Loucy (cell line): ENCODE results near the gene MOCS2.
A peak's percentile ranks its signal among the peaks of the same experiment; 100 is the strongest.
"Not testable (repeated sequence)": the region's sequence is repeated elsewhere in the genome, so short reads cannot be mapped to it uniquely, and the experiment has no call there.

Experiments
- H2AFZ ChIP-seq: fragments of 200-600 bp; sonication (generic); 2 replicates; pipeline ENCODE4 v1.6.0; 2016; ENCODE audit warnings: antibody characterized with exemption, mild to moderate bottlenecking, low read length, moderate library complexity
- H3F3A ChIP-seq: fragments of 200-600 bp; 2 replicates; pipeline ENCODE4 v1.6.0; 2016; ENCODE audit warnings: antibody characterized with exemption, low read depth, mild to moderate bottlenecking
- H3K27me3 ChIP-seq: fragments of 200-600 bp; sonication (generic); 2 replicates; pipeline ENCODE4 v1.6.1; 2014; ENCODE audit warnings: low read length, mild to moderate bottlenecking; ENCODE audit not compliant: insufficient read depth, poor library complexity, severe bottlenecking
- H3K36me3 ChIP-seq: fragments of 200-600 bp; sonication (generic); 2 replicates; pipeline ENCODE4 v1.6.1; 2016; ENCODE audit warnings: low read length; ENCODE audit not compliant: insufficient read depth
- H3K4me1 ChIP-seq: fragments of 200-600 bp; sonication (generic); 2 replicates; pipeline ENCODE4 v1.5.1; 2014; ENCODE audit warnings: low read length, mild to moderate bottlenecking; ENCODE audit not compliant: insufficient read depth, poor library complexity, severe bottlenecking
- H3K4me2 ChIP-seq: fragments of 200-600 bp; sonication (generic); 2 replicates; pipeline ENCODE4 v1.6.0; 2014; ENCODE audit warnings: antibody characterized with exemption, low read length, low read depth, mild to moderate bottlenecking; ENCODE audit not compliant: poor library complexity, severe bottlenecking
- H3K4me3 ChIP-seq: fragments of 200-600 bp; sonication (generic); 2 replicates; pipeline ENCODE4 v1.5.1; 2014; ENCODE audit warnings: low read length, mild to moderate bottlenecking, mixed read lengths; ENCODE audit not compliant: poor library complexity, severe bottlenecking
- H3K79me2 ChIP-seq: fragments of 200-600 bp; sonication (generic); 2 replicates; pipeline ENCODE4 v1.6.1; 2014; ENCODE audit warnings: low read length; ENCODE audit not compliant: insufficient read depth
- H3K9ac ChIP-seq: fragments of 200-600 bp; sonication (generic); 2 replicates; pipeline ENCODE4 v1.6.0; 2014; ENCODE audit warnings: mild to moderate bottlenecking, low read depth, low read length, moderate library complexity; ENCODE audit not compliant: poor library complexity, severe bottlenecking
- H3K9me2 ChIP-seq: fragments of 200-600 bp; sonication (generic); replicated peaks from 2 replicates; pipeline ENCODE4 v1.6.1; 2016; ENCODE audit warnings: low read depth, low read length, mixed read lengths
- H3K9me3 ChIP-seq: fragments of 200-600 bp; sonication (generic); 2 replicates; pipeline ENCODE4 v1.6.1; 2014; ENCODE audit warnings: mild to moderate bottlenecking, antibody characterized with exemption, low read length, low read depth; ENCODE audit not compliant: insufficient read depth
- H4K20me1 ChIP-seq: fragments of 200-600 bp; sonication (generic); 2 replicates; pipeline ENCODE4 v1.6.0; 2014; ENCODE audit warnings: antibody characterized with exemption, low read length, mild to moderate bottlenecking; ENCODE audit not compliant: insufficient read depth, poor library complexity, severe bottlenecking
- EZH2phosphoT487 ChIP-seq: fragments of 200-600 bp; IDR thresholded peaks from 2 replicates; pipeline ENCODE4 v1.6.1; 2018; ENCODE audit warnings: antibody characterized with exemption, mild to moderate bottlenecking, moderate library complexity, borderline replicate concordance
- TF ChIP-seq, protein P1 (sequence below): fragments of 200-600 bp; sonication (generic); conservative IDR thresholded peaks from 2 replicates; pipeline ENCODE4 v1.5.1; 2014; ENCODE audit warnings: mild to moderate bottlenecking, antibody characterized with exemption, low read length

MOCS2 gene

DNA sequence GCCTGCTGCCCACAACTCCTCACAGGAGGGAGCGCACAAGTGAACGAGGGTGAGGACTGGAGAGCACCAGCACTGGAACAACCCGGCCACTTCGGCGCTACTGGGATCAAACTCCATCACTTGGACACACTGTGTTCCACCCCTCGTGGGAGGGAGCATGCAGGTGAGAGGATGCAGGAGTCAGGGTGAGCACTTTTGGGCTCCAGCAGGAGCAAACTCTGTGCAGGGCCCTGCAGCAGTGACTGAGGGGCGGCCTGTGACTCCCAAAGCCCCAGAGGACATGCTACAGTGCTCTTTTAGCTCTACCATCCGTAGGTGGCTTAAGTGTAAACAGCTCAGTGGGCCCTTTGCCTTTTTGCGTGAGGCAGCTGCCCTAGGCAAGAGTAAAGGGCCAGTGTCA is 4.4 kb upstream of the MOCS2 start:
- no peak overlapping the region for H3K4me3 ChIP-seq
- no peaks in the 10 kb centered on the region for H3K9me3 ChIP-seq
- H3K4me2 ChIP-seq: no peak overlapping the region
- TF ChIP-seq EZH2phosphoT487: no peak
- TF ChIP-seq, protein P1, sequence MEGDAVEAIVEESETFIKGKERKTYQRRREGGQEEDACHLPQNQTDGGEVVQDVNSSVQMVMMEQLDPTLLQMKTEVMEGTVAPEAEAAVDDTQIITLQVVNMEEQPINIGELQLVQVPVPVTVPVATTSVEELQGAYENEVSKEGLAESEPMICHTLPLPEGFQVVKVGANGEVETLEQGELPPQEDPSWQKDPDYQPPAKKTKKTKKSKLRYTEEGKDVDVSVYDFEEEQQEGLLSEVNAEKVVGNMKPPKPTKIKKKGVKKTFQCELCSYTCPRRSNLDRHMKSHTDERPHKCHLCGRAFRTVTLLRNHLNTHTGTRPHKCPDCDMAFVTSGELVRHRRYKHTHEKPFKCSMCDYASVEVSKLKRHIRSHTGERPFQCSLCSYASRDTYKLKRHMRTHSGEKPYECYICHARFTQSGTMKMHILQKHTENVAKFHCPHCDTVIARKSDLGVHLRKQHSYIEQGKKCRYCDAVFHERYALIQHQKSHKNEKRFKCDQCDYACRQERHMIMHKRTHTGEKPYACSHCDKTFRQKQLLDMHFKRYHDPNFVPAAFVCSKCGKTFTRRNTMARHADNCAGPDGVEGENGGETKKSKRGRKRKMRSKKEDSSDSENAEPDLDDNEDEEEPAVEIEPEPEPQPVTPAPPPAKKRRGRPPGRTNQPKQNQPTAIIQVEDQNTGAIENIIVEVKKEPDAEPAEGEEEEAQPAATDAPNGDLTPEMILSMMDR: no peak
- peaks cover 10% of the 10 kb centered on the region for H3K4me1 ChIP-seq
- H3K36me3 ChIP-seq: no peaks in the 10 kb centered on the region
- no peaks in the 10 kb centered on the region for H3K27me3 ChIP-seq
- H3F3A ChIP-seq: no peaks in the 10 kb centered on the region
- H3K9me2 ChIP-seq: no peaks in the 10 kb centered on the region
- H3K9ac ChIP-seq: no peak overlapping the region
- no peaks in the 10 kb centered on the region for H4K20me1 ChIP-seq
- peaks cover 9% of the 10 kb centered on the region for H3K79me2 ChIP-seq
- no peak overlapping the region for H2AFZ ChIP-seq

DNA sequence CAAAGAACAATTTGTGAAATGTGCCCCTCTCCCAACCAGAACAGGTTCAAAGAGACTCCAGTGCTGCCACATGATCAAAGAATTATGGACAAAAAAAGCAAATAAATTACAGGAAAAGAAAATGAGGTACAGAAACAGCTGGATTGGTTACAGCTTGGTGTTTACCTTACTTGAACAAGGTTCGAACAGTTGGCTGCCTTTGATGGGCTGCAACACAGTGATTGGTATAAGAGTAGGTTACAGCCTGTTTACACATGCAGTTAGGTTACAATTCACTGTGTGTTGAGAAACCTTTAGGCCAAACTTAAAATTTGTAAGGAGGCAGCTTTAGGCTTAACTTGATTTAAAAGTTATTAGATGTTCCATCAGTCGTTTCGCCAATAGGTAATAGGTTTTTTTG is 3.4 kb upstream of the MOCS2 start:
- peaks cover 20% of the 10 kb centered on the region for H3K4me1 ChIP-seq
- H3K4me2 ChIP-seq: no peak overlapping the region
- H3F3A ChIP-seq: no peaks in the 10 kb centered on the region
- no peaks in the 10 kb centered on the region for H3K9me2 ChIP-seq
- peaks cover 14% of the 10 kb centered on the region for H3K79me2 ChIP-seq
- TF ChIP-seq, protein P1: no peak
- no peak for TF ChIP-seq EZH2phosphoT487
- H3K36me3 ChIP-seq: no peaks in the 10 kb centered on the region
- H3K27me3 ChIP-seq: no peaks in the 10 kb centered on the region
- H2AFZ ChIP-seq: no peak overlapping the region
- no peak overlapping the region for H3K9ac ChIP-seq
- no peak overlapping the region for H3K4me3 ChIP-seq
- H3K9me3 ChIP-seq: no peaks in the 10 kb centered on the region
- H4K20me1 ChIP-seq: no peaks in the 10 kb centered on the region

DNA sequence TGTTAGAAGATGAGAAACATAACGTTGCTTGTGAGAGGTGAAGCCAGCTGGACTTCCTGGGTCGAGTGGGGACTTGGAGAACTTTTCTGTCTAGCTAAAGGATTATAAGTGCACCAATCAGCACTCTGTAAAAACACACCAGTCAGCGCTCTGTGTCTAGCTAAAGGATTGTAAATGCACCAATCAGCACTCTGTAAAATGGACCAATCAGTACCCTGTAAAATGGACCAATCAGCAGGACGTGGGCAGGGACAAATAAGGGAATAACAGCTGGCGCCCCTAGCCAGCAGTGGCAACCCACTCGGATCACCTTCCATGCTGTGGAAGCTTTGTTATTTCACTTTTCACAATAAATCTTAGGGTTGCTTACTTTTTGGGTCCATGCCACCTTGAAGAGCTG is 2.8 kb upstream of the MOCS2 start:
- not testable (repeated sequence) for H3K36me3 ChIP-seq, H4K20me1 ChIP-seq, H3K9me2 ChIP-seq, H2AFZ ChIP-seq, H3F3A ChIP-seq, H3K9me3 ChIP-seq, H3K4me3 ChIP-seq, H3K27me3 ChIP-seq, H3K4me2 ChIP-seq, H3K9ac ChIP-seq
- Histone ChIP-seq H3K79me2 (peaks cover 18% of the 10 kb centered on the region), H3K4me1 (peaks cover 26% of the 10 kb centered on the region)

DNA sequence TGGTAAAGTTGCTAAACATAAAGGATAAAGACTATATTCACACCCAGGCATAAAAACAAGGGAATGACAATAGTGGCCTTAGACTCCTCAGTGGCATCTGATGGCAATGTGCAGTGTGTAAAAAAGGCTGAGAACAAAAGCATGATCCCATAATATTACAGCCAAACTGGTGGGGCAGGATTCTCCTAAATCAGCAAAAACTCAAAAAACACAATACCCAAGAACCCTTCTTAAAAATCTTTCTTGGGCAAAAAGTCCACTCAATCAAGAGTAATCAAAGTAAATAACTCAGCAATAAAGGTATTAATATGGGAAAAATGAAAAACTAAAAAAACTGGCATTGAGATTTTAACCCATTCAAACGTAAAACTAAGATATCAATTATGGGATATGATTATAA is 1.6 kb upstream of the MOCS2 start:
- peak overlapping the region; percentile 82 for H3K4me2 ChIP-seq

More for the DNA sequence above, 1.6 kb upstream of the MOCS2 start:
- Histone ChIP-seq H3K9me2 (no peaks in the 10 kb centered on the region), H3K27me3 (no peaks in the 10 kb centered on the region), H3K4me3 (no peak overlapping the region), H3K9ac (peak overlapping the region; percentile 84), H3K9me3 (no peaks in the 10 kb centered on the region), H2AFZ (no peak overlapping the region), H3K79me2 (peaks cover 18% of the 10 kb centered on the region), H4K20me1 (no peaks in the 10 kb centered on the region), H3F3A (no peaks in the 10 kb centered on the region), H3K36me3 (no peaks in the 10 kb centered on the region), H3K4me1 (peaks cover 35% of the 10 kb centered on the region)
- no peak for TF ChIP-seq EZH2phosphoT487
- TF ChIP-seq, protein P1: no peak
